HG03571 (cell line): Measurements from ENCODE around the gene EPB41L3.
"Not testable (repeated sequence)": the region's sequence is repeated elsewhere in the genome, so short reads cannot be mapped to it uniquely, and the experiment has no call there.

Source experiments
- ATAC-seq: cut with Tn5 transposase; IDR thresholded peaks from one replicate; pipeline ENCODE4 v1.9.1; 2021; ENCODE audit not compliant: unreplicated experiment

EPB41L3 gene

DNA sequence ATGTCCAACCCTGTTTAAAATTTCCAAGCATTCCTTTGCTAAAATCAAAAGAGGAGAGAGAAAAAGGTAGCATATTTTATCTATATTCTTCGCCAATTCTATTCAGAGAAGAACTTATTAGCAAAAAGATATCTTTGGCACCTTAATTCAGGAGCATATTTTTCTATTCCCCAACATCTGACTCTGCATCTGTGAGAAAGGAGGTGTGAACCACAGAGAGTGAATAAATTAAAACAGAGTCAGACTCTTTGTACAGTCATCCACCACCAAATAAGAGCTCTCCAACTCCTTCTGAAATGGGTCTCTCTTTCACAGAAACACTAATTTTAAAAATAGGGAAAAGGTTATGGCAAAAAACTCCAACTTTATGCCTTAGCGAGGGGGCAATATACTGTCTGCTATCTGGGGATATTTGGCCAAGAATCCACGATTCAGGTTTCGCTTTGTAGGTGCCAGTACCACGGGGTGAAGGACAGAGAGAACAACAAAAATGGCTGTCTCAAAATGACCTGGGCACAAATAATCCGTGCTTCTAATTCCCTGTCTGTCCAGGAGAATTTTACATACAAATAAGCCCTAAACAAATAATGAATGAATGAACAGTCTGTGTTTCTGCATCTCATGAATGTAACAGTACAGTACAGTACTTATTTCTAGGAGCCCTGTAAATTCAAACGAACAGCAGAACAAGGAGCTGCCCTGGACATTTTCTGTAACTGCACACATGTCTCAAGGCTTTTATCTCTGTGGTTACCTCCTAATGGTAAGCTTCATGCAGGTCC is 43.4 kb downstream of the EPB41L3 start:
- no peak for ATAC-seq

DNA sequence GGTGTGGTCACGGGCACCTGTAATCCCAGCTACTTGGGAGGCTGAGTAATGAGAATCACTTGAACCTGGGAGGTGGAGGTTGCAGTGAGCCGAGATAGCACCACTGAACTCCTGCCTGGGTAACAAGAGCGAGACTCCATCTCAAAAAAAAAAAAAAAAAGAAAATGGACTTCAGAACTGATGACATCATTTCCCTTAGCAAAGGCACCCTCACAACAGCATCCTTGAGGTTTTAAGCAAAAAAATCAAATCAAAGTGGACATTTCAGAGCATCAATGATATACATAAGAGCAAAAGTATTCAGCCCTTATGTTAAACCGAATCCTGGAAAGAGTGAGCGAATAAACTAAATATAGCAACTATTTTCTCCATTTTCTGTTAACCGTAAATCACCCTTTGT is 45.3 kb downstream of the EPB41L3 start:
- no peak for ATAC-seq

DNA sequence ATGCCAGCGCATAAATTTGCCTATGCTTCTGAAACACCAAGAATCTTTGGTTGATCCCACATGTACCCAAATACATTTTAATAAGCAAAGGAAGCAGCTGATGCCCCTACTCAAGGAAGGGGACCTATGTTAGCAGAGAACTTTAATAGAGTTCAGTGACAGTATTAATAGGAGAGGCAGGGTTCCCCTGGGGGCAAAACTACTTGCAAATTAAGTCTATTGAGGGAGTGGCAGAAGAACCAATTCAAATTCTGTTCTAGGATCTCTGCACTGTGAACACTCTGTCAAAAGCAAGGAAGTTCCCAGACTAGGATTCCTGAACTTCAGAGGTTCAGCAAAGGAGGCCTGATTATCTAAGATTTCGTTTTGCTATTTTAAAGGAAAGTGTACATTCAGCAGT is 47.5 kb downstream of the EPB41L3 start:
- no peak for ATAC-seq

DNA sequence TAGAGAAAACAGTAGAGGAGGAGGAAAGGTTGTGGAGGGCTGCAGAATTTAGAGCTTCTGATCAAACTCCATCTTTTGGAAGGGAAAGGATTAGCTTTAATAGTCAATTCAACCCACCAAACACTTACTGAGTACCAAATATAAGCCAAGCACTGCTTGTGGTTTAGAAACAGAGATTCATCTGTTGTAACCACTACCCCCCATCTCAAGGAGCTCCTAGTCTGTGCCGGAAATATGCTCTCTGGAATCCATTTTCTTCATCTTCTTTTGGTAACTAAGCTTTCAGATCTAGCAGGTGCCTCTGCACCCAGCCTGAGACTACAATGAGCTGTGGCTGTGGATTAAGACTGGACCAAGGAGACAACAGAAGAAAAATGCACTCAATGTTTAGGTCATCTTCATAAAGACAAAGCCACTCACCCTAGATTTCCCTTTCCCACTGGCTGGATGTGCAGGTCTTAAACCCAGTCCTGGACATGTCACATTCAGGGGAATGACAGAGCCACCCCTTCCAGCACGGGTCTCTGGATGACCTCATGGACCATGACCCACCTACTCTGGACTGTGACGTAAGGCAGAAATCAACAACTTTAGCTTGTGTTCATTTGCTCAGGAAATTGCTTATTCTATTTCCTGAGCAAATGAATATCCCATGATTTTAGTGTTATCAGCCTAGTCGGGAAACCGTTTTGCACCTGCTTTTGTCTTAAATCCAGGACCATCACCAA is 52.9 kb downstream of the EPB41L3 start:
- ATAC-seq: no peak

DNA sequence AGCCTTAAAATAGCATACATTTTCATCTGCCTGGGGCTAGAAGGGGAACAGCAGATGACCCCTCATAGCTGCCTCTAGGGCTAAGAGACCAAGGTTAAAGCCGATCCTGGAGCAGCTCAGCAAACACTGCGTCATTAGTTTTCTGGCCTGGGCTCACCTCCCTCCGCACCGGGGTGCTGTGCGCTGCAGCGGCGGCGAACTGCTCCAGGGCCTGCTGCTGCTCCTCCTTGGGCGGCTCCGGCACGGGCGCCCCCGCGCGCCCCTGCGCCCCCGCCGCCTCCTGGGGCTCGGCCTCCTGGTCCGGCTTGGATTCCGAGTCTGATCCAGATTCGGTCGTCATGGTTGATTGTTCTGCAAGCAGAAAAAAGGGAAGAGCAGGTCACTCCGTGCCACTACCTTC is 55.0 kb downstream of the EPB41L3 start:
- ATAC-seq: no peak

DNA sequence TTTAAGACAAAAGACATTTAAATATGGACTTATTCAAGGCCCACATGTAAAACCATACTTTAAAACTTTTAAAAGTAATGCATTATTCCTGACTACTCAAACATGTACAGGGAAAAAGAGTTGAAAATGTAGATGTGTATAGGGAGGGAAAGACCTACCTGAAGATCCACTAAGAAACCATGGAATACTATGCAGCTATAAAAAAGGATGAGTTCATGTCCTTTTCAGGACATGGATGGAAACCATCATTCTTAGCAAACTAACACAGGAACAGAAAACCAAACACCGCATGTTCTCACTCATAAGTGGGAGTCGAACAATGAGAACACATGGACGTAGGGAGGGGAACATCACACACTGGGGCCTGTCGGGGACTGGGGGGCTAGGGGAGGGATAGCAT is 55.8 kb downstream of the EPB41L3 start:
- not testable (repeated sequence) for ATAC-seq

DNA sequence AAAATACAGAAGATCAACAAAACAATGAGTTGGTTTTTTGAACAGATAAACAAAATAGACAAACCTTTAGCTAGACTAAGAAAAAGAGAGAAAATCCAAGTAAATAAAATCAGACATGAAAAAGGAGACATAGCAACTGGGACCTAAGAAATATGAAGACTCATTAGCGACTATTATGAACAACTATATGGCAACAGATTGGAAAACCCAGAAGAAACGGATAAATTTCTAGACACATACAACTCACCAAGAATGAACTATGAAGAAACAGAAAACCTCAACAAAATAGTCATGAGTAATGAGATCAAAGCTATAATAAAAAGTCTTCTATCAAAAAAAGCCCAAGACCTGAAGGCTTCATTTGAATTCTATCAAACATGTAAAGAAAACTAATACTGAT is 59.3 kb downstream of the EPB41L3 start:
- no peak for ATAC-seq

DNA sequence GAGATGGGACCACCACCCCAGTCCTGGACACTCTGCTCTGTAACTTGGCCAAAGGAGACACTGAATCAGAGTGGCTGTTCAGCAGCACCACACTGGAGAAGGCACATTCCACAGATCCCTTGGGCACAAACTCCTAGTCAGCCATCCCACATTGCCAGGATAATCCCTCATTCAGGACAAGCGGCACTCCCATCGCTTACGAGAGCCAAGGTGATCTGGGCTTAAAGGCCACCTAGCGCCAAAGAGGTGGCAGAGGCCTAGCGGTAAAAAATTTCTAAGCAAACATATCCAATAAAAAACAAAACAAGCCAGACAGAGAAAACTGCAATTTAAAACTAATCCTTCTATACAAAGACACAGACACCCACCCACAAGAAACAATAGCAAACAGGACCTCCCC is 62.2 kb downstream of the EPB41L3 start:
- ATAC-seq: no peak

DNA sequence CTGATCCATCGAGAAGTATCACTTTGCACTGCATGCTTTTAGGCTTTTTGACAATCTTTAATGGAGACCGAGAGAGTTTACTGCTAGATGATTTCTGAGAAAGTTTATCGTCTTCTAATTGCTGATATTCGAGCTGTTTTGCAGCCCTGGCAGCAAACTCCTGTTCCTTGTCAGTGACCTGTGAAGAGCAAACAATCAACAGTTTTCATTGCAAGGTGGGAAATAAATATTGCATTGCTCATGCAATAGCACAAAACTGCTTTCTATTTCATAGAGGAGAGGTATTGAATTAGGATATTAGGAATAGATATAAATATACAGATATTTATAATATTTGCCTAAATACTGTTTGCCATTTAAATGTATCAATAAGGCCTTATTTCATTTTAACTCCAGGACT is 65.5 kb downstream of the EPB41L3 start:
- ATAC-seq: no peak

DNA sequence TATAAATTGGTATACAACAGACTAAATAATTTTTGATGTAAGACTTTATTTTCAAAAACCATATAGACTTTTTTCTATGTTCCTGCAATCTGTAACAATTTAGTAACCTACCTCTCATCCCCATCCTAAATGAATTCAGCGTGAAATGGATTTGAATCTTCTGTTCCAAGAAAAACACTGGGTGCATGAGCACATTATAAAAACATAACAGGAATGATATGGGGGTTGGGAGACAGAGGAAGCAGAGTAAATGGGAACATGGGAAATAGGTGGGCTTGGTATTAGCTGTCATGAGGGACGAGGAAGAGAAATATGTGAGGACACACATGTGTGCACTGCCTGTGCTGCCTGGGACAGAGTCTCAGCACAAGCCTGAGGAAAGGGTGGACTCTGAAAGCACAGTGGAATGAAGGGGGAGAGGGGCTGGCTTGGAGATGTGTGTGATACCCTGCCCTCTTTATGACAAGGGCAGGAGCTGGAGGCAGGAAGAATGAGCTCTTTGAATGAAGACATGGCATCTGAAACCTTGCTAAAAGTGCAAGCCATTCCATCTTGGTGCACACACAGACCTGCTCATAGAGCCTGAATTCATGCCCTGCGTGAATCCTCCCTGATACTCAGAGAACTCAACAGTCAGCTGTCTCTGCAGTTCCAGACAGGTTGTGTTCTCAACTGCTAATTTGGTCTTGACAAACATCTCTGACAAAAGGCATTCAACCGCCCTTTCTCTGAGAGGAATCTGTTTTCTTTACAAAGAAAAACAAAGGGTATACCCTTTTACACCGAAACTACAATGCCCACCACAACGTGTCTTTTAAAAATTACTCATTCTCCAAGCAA is 66.6 kb downstream of the EPB41L3 start:
- no peak for ATAC-seq

DNA sequence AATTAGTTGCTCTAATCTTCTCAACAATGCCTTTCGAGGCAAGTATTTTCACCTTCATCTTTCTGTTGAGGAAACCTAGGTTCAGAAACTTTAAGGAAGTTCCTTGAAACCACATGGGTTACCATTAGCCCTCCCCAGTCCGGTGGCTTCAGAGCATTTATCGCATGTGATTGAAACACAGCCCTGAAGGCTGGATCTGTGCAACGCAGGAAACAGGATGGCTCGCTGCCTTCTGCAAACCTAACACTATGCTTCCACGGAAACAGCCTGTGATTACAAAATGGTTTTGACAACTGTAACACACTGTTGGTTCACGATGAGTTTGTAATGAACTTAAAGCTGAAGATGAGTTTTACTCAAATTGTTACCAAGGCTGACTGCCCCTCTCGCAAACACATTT is 68.5 kb downstream of the EPB41L3 start:
- ATAC-seq: no peak

DNA sequence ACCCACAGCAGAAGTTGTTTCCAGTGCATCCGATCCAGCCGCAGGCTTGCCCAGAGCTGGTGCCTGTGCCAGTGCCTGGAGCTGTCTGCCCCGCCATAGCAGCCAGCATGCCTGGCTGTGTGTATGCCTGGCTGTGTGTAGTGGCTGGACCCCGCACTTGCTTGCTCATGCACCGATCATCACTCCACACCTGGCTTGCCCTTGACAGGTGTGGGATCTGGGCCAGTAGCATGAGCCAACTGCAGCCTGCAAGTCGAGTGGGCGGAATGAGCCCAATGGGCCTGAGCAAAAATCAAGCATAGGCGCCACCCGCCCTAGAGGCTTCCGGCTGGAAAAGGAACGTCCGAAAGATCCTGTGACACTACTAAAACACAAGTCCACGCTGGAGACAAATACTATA is 74.5 kb downstream of the EPB41L3 start:
- ATAC-seq: no peak

DNA sequence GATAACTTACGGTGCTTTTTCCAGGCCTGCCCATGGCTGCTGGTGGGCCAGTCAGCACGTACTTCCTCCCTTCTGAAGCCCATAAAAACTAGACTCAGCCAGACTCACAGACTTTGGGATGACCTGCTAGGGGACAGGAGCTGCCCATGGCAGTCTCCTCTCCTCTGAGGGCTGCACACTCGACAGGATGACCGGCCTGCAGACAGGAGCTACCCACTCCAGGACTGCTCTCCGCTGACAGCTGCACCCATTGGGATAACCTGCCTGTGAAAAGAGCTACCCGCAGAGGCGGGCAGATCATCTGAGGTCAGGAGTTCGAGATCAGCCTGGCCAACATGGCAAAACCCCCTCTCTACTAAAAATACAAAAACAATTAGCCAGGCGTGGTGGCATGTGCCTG is 75.4 kb downstream of the EPB41L3 start:
- no peak for ATAC-seq

DNA sequence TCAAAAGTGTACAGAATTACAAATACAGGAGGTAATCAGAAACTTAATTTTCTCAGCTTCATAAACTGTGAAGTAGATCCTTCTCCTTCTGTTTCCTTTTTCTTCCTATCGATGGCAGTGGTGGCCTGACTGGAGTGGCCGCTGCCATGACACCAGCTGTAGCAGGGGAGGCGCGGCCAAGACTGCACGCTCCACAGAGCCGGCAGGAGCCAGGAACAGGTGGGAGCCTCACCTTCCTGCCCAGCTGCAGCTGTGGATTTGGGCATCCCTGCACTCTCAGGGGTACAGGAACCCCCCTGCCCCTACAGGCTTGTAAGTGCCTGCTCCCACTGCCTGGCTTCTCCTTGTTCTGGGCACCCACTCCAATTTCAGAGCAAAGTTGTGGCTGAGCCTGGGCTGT is 76.1 kb downstream of the EPB41L3 start:
- no peak for ATAC-seq

DNA sequence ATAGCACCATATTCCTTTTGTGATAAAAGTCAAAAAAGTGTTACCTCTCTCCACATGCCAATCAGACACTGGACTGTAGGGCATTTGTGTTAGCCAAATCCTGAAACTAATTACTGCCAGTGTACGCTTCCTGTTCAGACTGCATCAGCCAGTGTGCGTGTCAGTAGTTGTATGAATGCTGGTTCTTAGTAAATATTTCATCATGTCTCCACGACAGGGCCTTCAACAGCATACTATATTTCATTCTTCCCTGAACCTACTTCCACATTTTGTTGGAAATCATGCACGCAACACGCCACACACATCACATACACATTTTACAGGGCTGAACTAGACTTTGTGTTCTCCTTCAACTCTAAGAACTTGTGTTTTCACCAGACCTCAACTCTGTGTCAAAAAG is 77.5 kb downstream of the EPB41L3 start:
- no peak for ATAC-seq

DNA sequence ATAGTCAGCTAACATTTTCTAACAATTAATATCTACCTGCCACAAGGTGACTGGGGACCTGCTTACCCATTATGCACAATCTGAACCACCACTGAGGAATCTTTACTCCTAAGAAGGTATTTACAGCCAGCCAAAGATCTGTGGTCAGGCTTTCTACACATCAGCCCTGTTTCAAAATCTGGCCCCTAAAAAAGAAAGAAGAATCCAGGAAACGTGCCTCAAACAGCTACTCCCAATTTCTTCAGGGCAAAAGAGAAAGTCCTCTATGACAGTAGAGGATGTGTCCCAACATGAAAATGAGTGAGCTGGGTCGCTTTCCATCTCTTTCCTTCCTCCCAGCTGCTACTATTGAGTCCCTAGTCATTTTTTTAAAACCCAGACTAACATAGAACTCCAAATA is 79.5 kb downstream of the EPB41L3 start:
- ATAC-seq: no peak

DNA sequence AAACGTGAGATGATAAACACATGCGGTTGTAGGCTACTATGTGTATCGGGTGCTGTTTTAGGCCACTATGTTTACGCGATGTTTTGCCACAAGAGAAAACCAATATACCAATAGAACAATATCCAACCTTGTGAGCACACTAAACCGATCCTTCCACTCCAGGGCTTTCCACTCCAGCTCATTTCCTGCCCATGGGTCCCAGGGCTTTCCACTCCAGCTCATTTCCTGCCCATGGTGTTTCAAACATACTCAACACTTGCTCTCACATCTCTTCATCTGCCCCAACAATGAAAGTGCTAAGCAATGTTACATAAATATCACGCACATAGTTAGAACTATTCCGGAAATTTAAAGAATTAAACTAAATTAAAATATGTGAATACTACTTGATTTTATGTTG is 80.0 kb downstream of the EPB41L3 start:
- ATAC-seq: no peak

DNA sequence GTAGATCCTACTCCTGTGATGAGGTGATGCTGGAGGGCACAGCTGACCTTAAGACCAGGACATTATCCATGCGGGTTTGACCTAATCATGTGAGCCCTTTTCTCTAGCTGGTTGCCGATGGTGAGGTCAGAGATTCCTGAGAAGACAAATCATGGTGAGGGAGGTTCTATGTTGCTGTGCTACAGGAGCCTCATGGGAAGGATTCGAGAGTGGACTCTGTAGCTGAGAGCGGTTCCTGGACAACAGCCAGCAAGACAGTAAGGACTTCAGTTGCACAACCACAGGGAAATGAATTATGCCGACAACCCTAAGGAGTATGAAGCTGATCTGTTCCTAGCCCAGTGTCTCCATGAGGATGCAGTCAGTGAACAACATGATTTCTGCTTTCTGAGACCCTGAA is 80.4 kb downstream of the EPB41L3 start:
- ATAC-seq: no peak

DNA sequence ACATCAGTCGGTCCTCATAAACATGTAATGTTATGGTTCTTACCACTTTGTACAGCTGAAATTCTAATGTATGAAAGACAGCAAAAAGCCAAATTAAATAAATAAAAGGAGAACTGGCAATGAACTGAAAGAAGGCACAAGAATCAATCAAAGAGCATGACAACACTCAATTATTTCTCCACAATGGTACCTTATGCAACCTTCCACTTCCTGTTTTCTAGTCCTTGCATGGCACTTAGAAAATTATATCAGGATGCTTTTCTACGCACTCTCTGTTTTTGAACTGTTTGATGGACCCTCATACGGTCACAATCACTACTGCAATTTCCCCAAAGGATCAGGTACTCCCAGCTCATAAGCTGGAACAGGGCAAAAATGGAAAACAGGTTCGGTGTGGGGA is 81.6 kb downstream of the EPB41L3 start:
- no peak for ATAC-seq

DNA sequence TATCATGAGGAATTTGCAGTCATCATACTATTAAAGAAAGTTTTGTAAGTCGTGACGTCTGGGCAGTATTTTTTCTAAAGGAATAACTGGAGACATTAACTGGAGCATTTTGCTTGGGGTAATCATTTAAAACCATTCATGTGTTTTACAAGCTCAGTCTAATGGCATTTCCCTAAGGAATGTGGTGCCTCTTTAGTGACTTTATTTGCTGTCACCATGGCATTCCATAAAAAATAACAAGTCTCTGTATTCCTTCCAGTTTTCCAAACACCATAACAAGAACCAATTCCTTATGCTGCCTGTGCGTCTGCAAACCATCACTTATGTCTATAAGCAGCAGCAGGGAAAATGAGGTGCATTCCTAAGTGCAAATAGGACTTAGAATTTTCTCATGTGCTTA is 82.8 kb downstream of the EPB41L3 start:
- ATAC-seq: no peak

DNA sequence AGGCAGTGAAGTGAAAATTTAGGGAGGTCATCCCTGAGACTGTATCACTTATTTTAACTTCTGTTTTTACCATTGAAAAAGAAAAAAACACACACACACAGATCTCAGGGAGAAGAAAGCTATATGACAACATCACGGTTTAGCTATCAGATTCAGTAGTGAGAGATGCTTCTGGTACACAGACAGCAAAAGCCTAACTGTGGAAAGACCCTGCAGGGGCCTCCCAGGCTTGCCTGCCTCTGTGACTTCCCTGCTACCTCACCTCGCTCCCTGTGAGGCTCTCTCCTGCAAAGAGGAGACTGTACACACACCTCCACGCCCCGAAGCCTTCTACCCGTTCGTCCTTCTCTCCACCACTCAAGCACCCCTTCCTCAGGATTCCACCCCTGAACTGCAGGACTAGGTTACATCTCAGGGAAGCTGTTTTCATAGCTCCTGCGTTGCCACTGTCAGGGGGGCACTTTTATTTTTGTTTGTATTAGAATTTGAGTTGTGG is 86.3 kb downstream of the EPB41L3 start:
- no peak for ATAC-seq
